ENCODE data around the gene NOP14.
"Not testable (repeated sequence)": the region's sequence is repeated elsewhere in the genome, so short reads cannot be mapped to it uniquely, and the experiment has no call there.

Gene NOP14

GRCh38 chr4:2918300-2918699, 44.9 kb downstream of the NOP14 start:
- in situ Hi-C loops (cut with HindIII; ENCODE audit: low sequenced_read_pairs): not testable (repeated sequence)

- in situ Hi-C loops (cut with HindIII; ENCODE audit: low sequenced_read_pairs): not testable (repeated sequence)
Measured at GRCh38 chr4:2916696-2917095, 46.5 kb downstream of the NOP14 start.

GRCh38 chr4:2915789-2916188, 47.4 kb downstream of the NOP14 start:
- in situ Hi-C loops (cut with HindIII; ENCODE audit: low sequenced_read_pairs): no loop called here

GRCh38 chr4:2914256-2915126, 48.7 kb downstream of the NOP14 start:
- in situ Hi-C loops (cut with HindIII; ENCODE audit: low sequenced_read_pairs): no loop called here

GRCh38 chr4:2913168-2913567, 50.0 kb downstream of the NOP14 start:
- in situ Hi-C loops (cut with HindIII; ENCODE audit: low sequenced_read_pairs): no loop called here

- in situ Hi-C loops (cut with HindIII; ENCODE audit: low sequenced_read_pairs): no loop called here
Measured at GRCh38 chr4:2911868-2912267, 51.3 kb downstream of the NOP14 start.

GRCh38 chr4:2910409-2910808, 52.8 kb downstream of the NOP14 start:
- in situ Hi-C loops (cut with HindIII; ENCODE audit: low sequenced_read_pairs): no loop called here

- in situ Hi-C loops (cut with HindIII; ENCODE audit: low sequenced_read_pairs): no loop called here
Measured at GRCh38 chr4:2909583-2909982, 53.6 kb downstream of the NOP14 start.

GRCh38 chr4:2908686-2909085, 54.5 kb downstream of the NOP14 start:
- in situ Hi-C loops (cut with HindIII; ENCODE audit: low sequenced_read_pairs): no loop called here

GRCh38 chr4:2907706-2908293, 55.4 kb downstream of the NOP14 start:
- in situ Hi-C loops (cut with HindIII; ENCODE audit: low sequenced_read_pairs): no loop called here

- in situ Hi-C loops (cut with HindIII; ENCODE audit: low sequenced_read_pairs): no loop called here
Measured at GRCh38 chr4:2907226-2907625, 56.0 kb downstream of the NOP14 start.

- in situ Hi-C loops (cut with HindIII; ENCODE audit: low sequenced_read_pairs): no loop called here
Measured at GRCh38 chr4:2906218-2906617, 57.0 kb downstream of the NOP14 start.

- in situ Hi-C loops (cut with HindIII; ENCODE audit: low sequenced_read_pairs): no loop called here
Measured at GRCh38 chr4:2905544-2905943, 57.7 kb downstream of the NOP14 start.

- in situ Hi-C loops (cut with HindIII; ENCODE audit: low sequenced_read_pairs): loop anchor here (5.0 kb wide), 1 partner anchor 35 kb away; no protein-coding TSS in a partner anchor
Measured at GRCh38 chr4:2902126-2902525, 61.1 kb downstream of the NOP14 start.

GRCh38 chr4:2901186-2901585, 62.0 kb downstream of the NOP14 start:
- in situ Hi-C loops (cut with HindIII; ENCODE audit: low sequenced_read_pairs): loop anchor here (5.0 kb wide), 1 partner anchor 34 kb away; no protein-coding TSS in a partner anchor

- in situ Hi-C loops (cut with HindIII; ENCODE audit: low sequenced_read_pairs): loop anchor here (5.0 kb wide), 1 partner anchor 33 kb away; no protein-coding TSS in a partner anchor
Measured at GRCh38 chr4:2900741-2901140, 62.5 kb downstream of the NOP14 start.

- in situ Hi-C loops (cut with HindIII; ENCODE audit: low sequenced_read_pairs): no loop called here
Measured at GRCh38 chr4:2898001-2898400, 65.2 kb downstream of the NOP14 start.

- in situ Hi-C loops (cut with HindIII; ENCODE audit: low sequenced_read_pairs): no loop called here
Measured at GRCh38 chr4:2893772-2894171, 69.4 kb downstream of the NOP14 start.

- in situ Hi-C loops (cut with HindIII; ENCODE audit: low sequenced_read_pairs): no loop called here
Measured at GRCh38 chr4:2891294-2891693, 71.9 kb downstream of the NOP14 start.

GRCh38 chr4:2888886-2889285, 74.3 kb downstream of the NOP14 start:
- in situ Hi-C loops (cut with HindIII; ENCODE audit: low sequenced_read_pairs): no loop called here

Measured in DLD1 (cell line).